Kidney (tissue), 14 donors: ENCODE data around the gene MCM3AP. TPM values are rescaled to one million over a fixed set of nuclear protein-coding genes. Genes with fewer than 3 reads are reported as not detected.

Experiments
- DNase-seq, 5 donors: peaks; one replicate each; pipeline ENCODE4 v3.0.0-alpha.2; 2013 to 2020
- FAIRE-seq: peaks from 2 replicates; lab custom pipeline; 2012; peaks lifted over from hg19 to GRCh38; lab: Jason Lieb, UNC
- H3K27ac ChIP-seq, 2 donors: one replicate each; pipeline ENCODE4 v1.7.0; 2013; ENCODE audit warnings: low read depth in 2 of 2, low read length in 2 of 2, inconsistent platforms in 1 of 2
- H3K27me3 ChIP-seq: one replicate; pipeline ENCODE4 v1.7.1; 2013; ENCODE audit warnings: low read length, inconsistent platforms; ENCODE audit not compliant: control insufficient read depth, insufficient read depth
- H3K36me3 ChIP-seq, 3 donors: one replicate each; pipeline versions ENCODE4 v1.7.0 to v1.7.1; 2013; ENCODE audit warnings: low read length in 3 of 3, control low read depth in 1 of 3, inconsistent platforms in 1 of 3; ENCODE audit not compliant: insufficient read depth in 3 of 3, control insufficient read depth in 2 of 3
- H3K4me1 ChIP-seq, 3 donors: one replicate each; pipeline versions ENCODE4 v1.7.0 to v1.7.1; 2013; ENCODE audit warnings: low read length in 3 of 3, inconsistent platforms in 1 of 3, low read depth in 1 of 3; ENCODE audit not compliant: control insufficient read depth in 2 of 3, insufficient read depth in 2 of 3
- H3K4me3 ChIP-seq, 3 donors: one replicate each; pipeline versions ENCODE4 v1.7.0 to v1.8.1; 2013; ENCODE audit warnings: low read length in 3 of 3, control low read depth in 1 of 3, inconsistent platforms in 1 of 3
- H3K9ac ChIP-seq, 3 donors: one replicate each; pipeline versions ENCODE4 v1.7.0 to v1.7.1; 2013; ENCODE audit warnings: low read length in 3 of 3, control low read depth in 1 of 3, inconsistent platforms in 1 of 3
- H3K9me3 ChIP-seq, 3 donors: one replicate each; pipeline versions ENCODE4 v1.7.0 to v1.7.1; 2013; ENCODE audit warnings: low read length in 3 of 3, control low read depth in 1 of 3, inconsistent platforms in 1 of 3; ENCODE audit not compliant: control insufficient read depth in 2 of 3, insufficient read depth in 1 of 3
- CTCF ChIP-seq: IDR thresholded peaks from 3 replicates; pipeline ENCODE4 v1.5.1; 2012; ENCODE audit warnings: mild to moderate bottlenecking, moderate library complexity, borderline replicate concordance; ENCODE audit not compliant: insufficient read depth; ENCODE audit errors: extremely low read depth
- intact Hi-C: fragments of 100-400 bp; cut with DNase I; formaldehyde crosslinking; loops from one replicate; pipeline ENCODE4 v1.11.1; 2022
- polyA plus RNA-seq: library from polyadenylated mRNA; stranded (reverse); fragments of 350-450 nt; fragmentation: Illumina TruSeq; extraction: RNeasy Lipid Tissue Mini Kit (QIAGEN cat#74804); gene quantifications from one replicate; pipeline ENCODE4 v1.2.3, GENCODE V29; 2014; ENCODE audit warnings: low read depth, low replicate concordance; ENCODE audit not compliant: insufficient read depth
- total RNA-seq: library from RNA; stranded (reverse); fragmentation: NEBNext Ultra II Directional; extraction: Animal tissue kit (Norgen Biotek cat#: 25700); gene quantifications from one replicate; pipeline ENCODE4 v1.2.1, GENCODE V29; 2021
- donor health status: control.
- donor health status: control.
- donor health status: control.
- donor health status: control.
- donor health status: control.
- donor health status: DM: yes; HTN: yes; CAD: no.
- donor health status: Normal renal cell carcinoma (clear cell type).

Gene MCM3AP
- total and polyA plus RNA-seq, 2 donors from 2014 or later = 29.0 to 101 TPM

GRCh38 chr21:46247699-46248421 is 37.6 kb downstream of the MCM3AP start:
- intact Hi-C loops = no loop called here
- H3K27me3 ChIP-seq = no peaks in the 10 kb centered on the region
- TF ChIP-seq CTCF = no peak
- FAIRE-seq (no peak), DNase-seq (no peak)
- no peak overlapping the region for H3K4me3 ChIP-seq
- no peak overlapping the region for H3K27ac ChIP-seq
- H3K9ac ChIP-seq = no peak overlapping the region
- H3K9me3 ChIP-seq = no peaks in the 10 kb centered on the region
- H3K4me1 ChIP-seq = no peaks in the 10 kb centered on the region
- H3K36me3 ChIP-seq = peaks cover 6 to 67% (median 47%) of the 10 kb centered on the region in 3 donors

- Histone ChIP-seq H3K9ac (no peak overlapping the region), H3K4me3 (no peak overlapping the region), H3K27me3 (no peaks in the 10 kb centered on the region), H3K9me3 (no peaks in the 10 kb centered on the region), H3K27ac (no peak overlapping the region), H3K4me1 (no peaks in the 10 kb centered on the region), H3K36me3 (peaks cover 10 to 72% (median 55%) of the 10 kb centered on the region in 3 donors)
- FAIRE-seq = no peak
- no peak for DNase-seq
- intact Hi-C loops = no loop called here
- TF ChIP-seq CTCF = no peak
Observed at GRCh38 chr21:46246345-46246744, 39.1 kb downstream of the MCM3AP start.

- Histone ChIP-seq H3K27ac (no peak overlapping the region), H3K36me3 (peaks cover 12 to 70% (median 58%) of the 10 kb centered on the region in 3 donors), H3K4me1 (no peaks in the 10 kb centered on the region), H3K9ac (no peak overlapping the region), H3K27me3 (no peaks in the 10 kb centered on the region), H3K4me3 (no peak overlapping the region), H3K9me3 (no peaks in the 10 kb centered on the region)
- no peak for TF ChIP-seq CTCF
- no peak for FAIRE-seq
- no peak for DNase-seq
- intact Hi-C loops = no loop called here
Observed at GRCh38 chr21:46245213-46245915, 40.0 kb downstream of the MCM3AP start.
